ENCODE measurements around the gene TDRKH.

Gene TDRKH

DNA sequence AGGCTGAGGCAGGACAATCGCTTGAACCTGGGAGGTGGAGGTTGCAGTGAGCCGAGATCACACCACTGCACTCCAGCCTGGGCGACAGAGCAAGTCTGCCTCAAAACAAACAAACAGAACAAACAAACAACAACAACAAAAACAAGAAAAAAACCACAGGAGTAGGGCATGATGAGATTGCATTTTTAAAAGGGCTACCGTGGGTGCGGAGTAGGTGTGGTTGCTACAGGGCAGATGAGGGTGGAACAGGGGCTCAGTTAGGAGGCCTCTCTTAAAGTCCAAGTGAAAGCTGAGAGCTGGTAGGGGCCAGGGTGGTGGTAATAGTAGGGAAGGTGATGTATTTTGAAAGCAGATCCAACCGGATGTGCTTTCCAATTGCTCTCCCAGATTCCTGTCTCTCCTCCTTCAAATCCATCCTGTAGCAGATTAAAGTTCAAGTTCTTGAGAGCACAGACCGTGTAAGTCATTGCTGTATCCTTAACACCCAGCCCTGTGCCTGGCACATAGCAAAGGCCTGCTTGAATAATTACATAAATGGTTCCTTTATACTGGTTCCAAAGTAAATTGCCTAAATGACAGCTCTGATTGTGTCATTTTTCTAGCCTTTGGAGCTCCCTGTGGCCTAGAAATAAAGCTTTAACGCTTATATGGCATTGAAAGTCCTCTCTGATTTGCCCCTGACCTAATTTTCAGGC lies 19.1 kb upstream of the TDRKH start:
- no peak overlapping the region for H3K9ac ChIP-seq (ENCODE audit: low read length)
- 82% methylated on average over 8 of the region's 8 CpGs for WGBS

DNA sequence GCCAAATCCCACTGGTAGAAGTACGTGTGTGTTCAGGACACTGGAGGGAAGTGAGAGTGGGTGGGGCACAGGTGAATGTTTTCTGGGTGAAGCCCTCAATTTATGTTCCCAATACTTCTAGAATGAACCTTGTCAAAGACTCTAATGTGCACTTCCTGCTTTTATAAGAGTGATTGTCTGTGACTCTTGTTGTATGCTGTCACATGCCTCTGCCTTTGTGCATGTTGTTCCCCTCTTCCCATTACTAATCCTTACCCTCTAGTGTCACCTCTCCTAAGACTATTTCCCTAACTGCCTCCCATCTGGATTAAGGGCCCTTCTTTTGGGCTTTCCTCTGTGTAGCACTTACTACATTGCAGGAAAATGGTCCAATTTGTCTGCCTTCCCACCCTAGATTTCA lies 17.5 kb upstream of the TDRKH start:
- Histone ChIP-seq H3K4me2 (ENCODE audit: low read length, poor library complexity, severe bottlenecking) (no peak overlapping the region), H3K9me3 (ENCODE audit: control insufficient read depth, low read length) (no peaks in the 10 kb centered on the region), H3K4me3 (ENCODE audit: insufficient read depth in 1 of 2, low read depth in 1 of 2, low read length in 2 of 2) (no peak overlapping the region), H3K27ac (ENCODE audit: low read length, poor library complexity, severe bottlenecking) (no peak overlapping the region), H3K36me3 (ENCODE audit: control insufficient read depth in 1 of 2, insufficient read depth in 2 of 2, low read depth in 1 of 2, low read length in 2 of 2) (no peaks in the 10 kb centered on the region), H3K18ac (ENCODE audit: low read depth in 1 of 2, low read length in 2 of 2) (no peak overlapping the region), H4K8ac (ENCODE audit: low read length) (no peak overlapping the region), H2BK15ac (ENCODE audit: low read depth, poor library complexity, severe bottlenecking) (no peak overlapping the region), H3K4ac (ENCODE audit: low read depth in 1 of 2, low read length in 2 of 2) (no peak overlapping the region), H3K4me1 (ENCODE audit: control insufficient read depth, insufficient read depth, low read depth, low read length) (no peaks in the 10 kb centered on the region), H3K23ac (ENCODE audit: low read length in 2 of 2) (no peak overlapping the region), H3K79me1 (replicated peaks; ENCODE audit: low read length, poor library complexity, severe bottlenecking) (no peaks in the 10 kb centered on the region), H2BK120ac (ENCODE audit: low read depth, low read length) (no peak overlapping the region), H3K27me3 (ENCODE audit: control insufficient read depth in 1 of 2, insufficient read depth in 1 of 2, low read length in 2 of 2) (peaks cover 61 to 73% of the 10 kb centered on the region in 2 experiments), H2AK5ac (ENCODE audit: low read length, severe bottlenecking) (no peak overlapping the region), H4K91ac (ENCODE audit: low read length) (no peak overlapping the region), H2BK5ac (ENCODE audit: low read depth, low read length, poor library complexity, severe bottlenecking) (no peak overlapping the region), H2AFZ (ENCODE audit: low read depth, low read length) (no peak overlapping the region), H3K14ac (ENCODE audit: low read length in 2 of 2) (no peak overlapping the region), H2BK12ac (ENCODE audit: low read length in 2 of 2) (no peak overlapping the region), H3K9ac (ENCODE audit: low read length) (no peak overlapping the region)
- 86% methylated on average over 1 of the region's 1 CpG for WGBS
- DNase-seq, result no peak

More for the DNA sequence above, 19.1 kb upstream of the TDRKH start:
- H3K9me3 ChIP-seq (ENCODE audit: control insufficient read depth, low read length), result no peaks in the 10 kb centered on the region
- no peaks in the 10 kb centered on the region for H3K4me1 ChIP-seq (ENCODE audit: control insufficient read depth, insufficient read depth, low read depth, low read length)
- no peak overlapping the region for H4K91ac ChIP-seq (ENCODE audit: low read length)
- no peak overlapping the region for H3K4me3 ChIP-seq (ENCODE audit: insufficient read depth in 1 of 2, low read depth in 1 of 2, low read length in 2 of 2)
- H4K8ac ChIP-seq (ENCODE audit: low read length), result no peak overlapping the region
- no peak overlapping the region for H2BK5ac ChIP-seq (ENCODE audit: low read depth, low read length, poor library complexity, severe bottlenecking)
- H3K4me2 ChIP-seq (ENCODE audit: low read length, poor library complexity, severe bottlenecking), result no peak overlapping the region
- H3K27me3 ChIP-seq (ENCODE audit: control insufficient read depth in 1 of 2, insufficient read depth in 1 of 2, low read length in 2 of 2), result peaks cover 58 to 72% of the 10 kb centered on the region in 2 experiments
- no peak overlapping the region for H2AFZ ChIP-seq (ENCODE audit: low read depth, low read length)
- H3K4ac ChIP-seq (ENCODE audit: low read depth in 1 of 2, low read length in 2 of 2), result no peak overlapping the region
- no peak overlapping the region for H3K14ac ChIP-seq (ENCODE audit: low read length in 2 of 2)
- H2BK15ac ChIP-seq (ENCODE audit: low read depth, poor library complexity, severe bottlenecking), result no peak overlapping the region
- H3K79me1 ChIP-seq (replicated peaks; ENCODE audit: low read length, poor library complexity, severe bottlenecking), result no peaks in the 10 kb centered on the region
- DNase-seq, result no peak
- H2AK5ac ChIP-seq (ENCODE audit: low read length, severe bottlenecking), result no peak overlapping the region
- no peak overlapping the region for H2BK12ac ChIP-seq (ENCODE audit: low read length in 2 of 2)
- H3K27ac ChIP-seq (ENCODE audit: low read length, poor library complexity, severe bottlenecking), result no peak overlapping the region
- H3K18ac ChIP-seq (ENCODE audit: low read depth in 1 of 2, low read length in 2 of 2), result no peak overlapping the region
- H3K23ac ChIP-seq (ENCODE audit: low read length in 2 of 2), result no peak overlapping the region
- no peak overlapping the region for H2BK120ac ChIP-seq (ENCODE audit: low read depth, low read length)
- H3K36me3 ChIP-seq (ENCODE audit: control insufficient read depth in 1 of 2, insufficient read depth in 2 of 2, low read depth in 1 of 2, low read length in 2 of 2), result no peaks in the 10 kb centered on the region

DNA sequence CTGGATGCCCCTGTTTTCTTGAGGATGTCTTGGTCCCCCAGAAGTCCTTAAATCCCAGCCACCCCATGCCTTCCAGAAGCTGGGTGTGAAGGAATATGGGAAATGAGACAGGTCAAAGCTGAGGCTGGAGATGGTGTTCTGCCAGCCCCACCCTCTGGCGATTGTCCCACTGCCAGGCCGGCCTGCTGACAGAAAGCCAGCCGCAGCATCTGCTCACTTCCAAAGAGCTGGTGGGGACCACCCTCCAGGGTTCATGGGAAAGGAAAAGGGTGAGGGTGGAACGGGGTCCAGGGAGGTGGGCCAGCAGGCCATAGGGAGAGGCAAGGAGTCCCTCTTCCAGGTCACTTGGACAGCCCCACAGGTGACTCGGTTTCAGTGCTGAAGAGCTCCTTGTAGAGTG lies 16.8 kb upstream of the TDRKH start:
- H3K9me3 ChIP-seq (ENCODE audit: control insufficient read depth, low read length), result no peaks in the 10 kb centered on the region
- peaks cover 66 to 75% of the 10 kb centered on the region in 2 experiments for H3K27me3 ChIP-seq (ENCODE audit: control insufficient read depth in 1 of 2, insufficient read depth in 1 of 2, low read length in 2 of 2)
- H3K36me3 ChIP-seq (ENCODE audit: control insufficient read depth in 1 of 2, insufficient read depth in 2 of 2, low read depth in 1 of 2, low read length in 2 of 2), result no peaks in the 10 kb centered on the region
- H4K8ac ChIP-seq (ENCODE audit: low read length), result no peak overlapping the region
- H3K79me1 ChIP-seq (replicated peaks; ENCODE audit: low read length, poor library complexity, severe bottlenecking), result no peaks in the 10 kb centered on the region
- no peak overlapping the region for H3K9ac ChIP-seq (ENCODE audit: low read length)
- H3K23ac ChIP-seq (ENCODE audit: low read length in 2 of 2), result no peak overlapping the region
- no peak overlapping the region for H3K4ac ChIP-seq (ENCODE audit: low read depth in 1 of 2, low read length in 2 of 2)
- H3K14ac ChIP-seq (ENCODE audit: low read length in 2 of 2), result no peak overlapping the region
- no peak overlapping the region for H3K27ac ChIP-seq (ENCODE audit: low read length, poor library complexity, severe bottlenecking)
- no peak overlapping the region for H4K91ac ChIP-seq (ENCODE audit: low read length)
- H2AK5ac ChIP-seq (ENCODE audit: low read length, severe bottlenecking), result no peak overlapping the region
- no peak for DNase-seq
- H3K4me2 ChIP-seq (ENCODE audit: low read length, poor library complexity, severe bottlenecking), result no peak overlapping the region
- no peak overlapping the region for H2BK120ac ChIP-seq (ENCODE audit: low read depth, low read length)
- no peak overlapping the region for H2BK15ac ChIP-seq (ENCODE audit: low read depth, poor library complexity, severe bottlenecking)
- H3K4me3 ChIP-seq (ENCODE audit: insufficient read depth in 1 of 2, low read depth in 1 of 2, low read length in 2 of 2), result no peak overlapping the region
- H3K18ac ChIP-seq (ENCODE audit: low read depth in 1 of 2, low read length in 2 of 2), result no peak overlapping the region
- H2BK12ac ChIP-seq (ENCODE audit: low read length in 2 of 2), result no peak overlapping the region
- H3K4me1 ChIP-seq (ENCODE audit: control insufficient read depth, insufficient read depth, low read depth, low read length), result no peaks in the 10 kb centered on the region
- H2BK5ac ChIP-seq (ENCODE audit: low read depth, low read length, poor library complexity, severe bottlenecking), result no peak overlapping the region
- H2AFZ ChIP-seq (ENCODE audit: low read depth, low read length), result no peak overlapping the region
- WGBS, result 85% methylated on average over 5 of the region's 5 CpGs

DNA sequence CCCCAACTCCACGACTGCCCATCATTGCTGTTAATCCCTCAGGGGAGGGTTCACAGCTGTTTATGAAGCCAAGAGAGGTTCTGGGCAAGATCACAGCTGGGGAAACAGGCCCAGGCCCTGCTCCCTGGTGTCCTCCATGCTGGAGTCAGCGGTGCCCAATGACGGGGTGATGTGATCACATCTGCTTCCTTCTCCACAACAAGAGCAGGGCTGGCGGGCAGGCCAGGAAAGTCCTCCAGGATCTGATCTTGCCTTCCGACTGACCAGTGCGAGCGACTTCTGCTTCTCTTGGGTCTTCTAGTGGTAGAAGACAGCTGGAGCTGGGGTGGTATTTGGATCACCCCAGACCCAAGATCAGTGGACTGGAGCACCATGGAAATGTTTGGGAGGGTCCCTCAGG lies 15.9 kb upstream of the TDRKH start:
- no peak overlapping the region for H3K23ac ChIP-seq (ENCODE audit: low read length in 2 of 2)
- no peak overlapping the region for H2BK120ac ChIP-seq (ENCODE audit: low read depth, low read length)
- no peak overlapping the region for H4K8ac ChIP-seq (ENCODE audit: low read length)
- no peak overlapping the region for H3K14ac ChIP-seq (ENCODE audit: low read length in 2 of 2)
- no peak overlapping the region for H3K27ac ChIP-seq (ENCODE audit: low read length, poor library complexity, severe bottlenecking)
- H3K36me3 ChIP-seq (ENCODE audit: control insufficient read depth in 1 of 2, insufficient read depth in 2 of 2, low read depth in 1 of 2, low read length in 2 of 2), result no peaks in the 10 kb centered on the region
- no peaks in the 10 kb centered on the region for H3K9me3 ChIP-seq (ENCODE audit: control insufficient read depth, low read length)
- no peak for DNase-seq
- H3K4me1 ChIP-seq (ENCODE audit: control insufficient read depth, insufficient read depth, low read depth, low read length), result no peaks in the 10 kb centered on the region
- no peak overlapping the region for H3K4me3 ChIP-seq (ENCODE audit: insufficient read depth in 1 of 2, low read depth in 1 of 2, low read length in 2 of 2)
- no peaks in the 10 kb centered on the region for H3K79me1 ChIP-seq (replicated peaks; ENCODE audit: low read length, poor library complexity, severe bottlenecking)
- no peak overlapping the region for H3K4ac ChIP-seq (ENCODE audit: low read depth in 1 of 2, low read length in 2 of 2)
- no peak overlapping the region for H2AFZ ChIP-seq (ENCODE audit: low read depth, low read length)
- no peak overlapping the region for H2BK12ac ChIP-seq (ENCODE audit: low read length in 2 of 2)
- 90% methylated on average over 6 of the region's 7 CpGs for whole genome bisulfite sequencing
- no peak overlapping the region for H2AK5ac ChIP-seq (ENCODE audit: low read length, severe bottlenecking)
- H3K18ac ChIP-seq (ENCODE audit: low read depth in 1 of 2, low read length in 2 of 2), result no peak overlapping the region
- H3K4me2 ChIP-seq (ENCODE audit: low read length, poor library complexity, severe bottlenecking), result no peak overlapping the region
- peaks cover 76 to 83% of the 10 kb centered on the region in 2 experiments for H3K27me3 ChIP-seq (ENCODE audit: control insufficient read depth in 1 of 2, insufficient read depth in 1 of 2, low read length in 2 of 2)
- no peak overlapping the region for H3K9ac ChIP-seq (ENCODE audit: low read length)
- H2BK5ac ChIP-seq (ENCODE audit: low read depth, low read length, poor library complexity, severe bottlenecking), result no peak overlapping the region
- H2BK15ac ChIP-seq (ENCODE audit: low read depth, poor library complexity, severe bottlenecking), result no peak overlapping the region
- H4K91ac ChIP-seq (ENCODE audit: low read length), result no peak overlapping the region

All from mesenchymal stem cell (in vitro differentiated cells and primary cell).